Measurements from ENCODE around the gene EDEM1.
A peak's percentile ranks its signal among the peaks of the same experiment; 100 is the strongest.
"Not testable (repeated sequence)": the region's sequence is repeated elsewhere in the genome, so short reads cannot be mapped to it uniquely, and the experiment has no call there.

EDEM1 gene

DNA sequence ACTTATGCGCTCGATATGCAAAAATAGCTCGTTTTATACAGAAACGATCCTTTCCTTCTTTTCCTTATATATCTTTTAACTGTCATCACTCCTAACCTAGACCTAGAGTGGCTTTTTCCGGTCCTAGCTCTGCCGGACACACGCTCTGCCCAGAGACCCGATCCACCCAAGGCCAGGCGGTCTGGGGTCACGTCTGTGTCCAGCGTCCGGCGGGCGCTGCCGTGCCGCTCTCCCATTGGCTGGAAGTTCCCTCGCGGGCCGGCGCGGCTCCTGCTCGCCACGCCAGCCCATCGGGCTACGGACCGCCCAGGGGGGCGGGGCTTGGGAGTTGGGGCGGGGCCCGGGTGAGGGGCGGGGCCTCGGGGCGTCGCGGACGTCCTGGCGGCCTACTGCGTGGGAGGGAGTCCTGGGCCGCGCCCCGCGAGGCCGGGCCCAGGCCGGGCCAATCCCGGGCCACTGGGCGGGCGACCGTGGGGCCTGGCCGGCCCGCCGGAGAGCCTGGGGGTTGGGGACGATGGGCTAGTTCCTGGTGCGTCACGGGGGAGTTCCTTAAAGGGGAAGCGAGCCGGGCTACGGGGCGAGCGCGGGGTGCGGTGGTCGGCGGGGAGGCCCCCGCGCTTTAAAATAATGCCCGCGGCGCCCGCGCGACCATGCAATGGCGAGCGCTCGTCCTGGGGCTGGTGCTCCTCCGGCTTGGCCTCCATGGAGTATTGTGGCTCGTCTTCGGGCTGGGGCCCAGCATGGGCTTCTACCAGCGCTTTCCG, at the start of gene EDEM1:
TSS of gene EDEM1 (plus strand) at position 552 of the 764 bp plus-strand sequence. CDS start at position 651, 99 bp downstream.
- peak; percentile 92 for DNase-seq (ENCODE audit: low read depth)

- DNase-seq (ENCODE audit: low read depth) = no peak
Observed at GRCh38 chr3:5138214-5138981, 49.1 kb upstream of the EDEM1 start.

- DNase-seq (ENCODE audit: low read depth) = no peak
Observed at GRCh38 chr3:5140230-5140621, 47.3 kb upstream of the EDEM1 start.

DNA sequence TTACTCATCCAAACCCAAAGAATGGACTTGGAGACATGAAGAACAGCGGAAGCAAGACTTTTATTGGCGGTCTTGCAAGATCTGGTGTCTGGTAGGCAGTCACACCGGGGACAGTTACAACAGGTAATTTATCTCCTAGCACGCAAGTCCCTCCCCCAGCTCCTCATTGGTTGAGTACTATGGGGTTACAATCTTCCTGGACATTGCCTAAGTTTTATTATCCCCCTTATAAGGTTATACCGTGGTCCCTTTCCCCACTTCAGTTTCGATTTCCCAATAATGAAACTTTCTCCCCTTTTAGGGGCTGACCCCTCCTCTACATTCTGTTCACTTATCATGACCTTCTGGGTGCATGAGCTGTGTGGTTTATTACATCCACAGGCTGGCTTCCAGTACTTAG, 46.7 kb upstream of the EDEM1 start:
- no peak for DNase-seq (ENCODE audit: low read depth)

DNA sequence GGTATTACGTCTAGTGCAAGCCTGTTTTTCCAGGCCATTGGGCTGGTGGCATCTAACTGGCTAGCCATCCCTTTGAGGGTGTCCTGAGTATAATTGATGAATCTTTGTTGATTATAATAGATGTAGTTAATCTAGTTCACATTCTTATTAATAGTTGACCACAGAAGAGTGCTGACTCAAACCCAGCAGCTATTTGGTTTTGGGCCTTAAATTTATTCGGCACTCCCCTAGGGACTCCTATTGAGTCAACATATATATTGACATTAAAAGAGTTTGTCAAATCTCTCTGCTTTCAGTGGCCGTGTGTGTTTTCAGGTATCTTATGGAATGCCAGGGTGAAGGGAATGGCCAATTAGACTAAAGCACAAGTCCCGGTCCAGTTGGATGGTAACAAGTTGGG, 45.7 kb upstream of the EDEM1 start:
- DNase-seq (ENCODE audit: low read depth) = no peak

DNA sequence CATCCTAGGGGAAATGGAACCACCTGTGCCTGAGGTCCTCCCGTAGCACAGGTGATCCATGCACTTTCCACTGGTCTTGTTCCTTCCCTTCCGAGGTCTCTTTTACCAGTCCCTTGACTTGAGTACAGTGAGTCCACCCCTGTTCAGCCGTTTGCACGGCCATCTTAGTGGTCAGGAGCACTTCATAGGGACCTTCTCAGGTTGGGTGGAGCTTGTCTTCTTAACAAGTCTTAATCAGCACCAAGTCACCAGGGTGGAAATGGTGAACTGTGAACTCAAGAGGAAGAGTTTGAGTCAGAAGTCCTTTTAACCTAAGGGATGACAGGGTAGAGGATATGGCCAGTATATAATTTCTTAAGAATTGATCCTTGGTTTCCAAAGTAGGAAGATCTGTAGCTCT, 44.0 kb upstream of the EDEM1 start:
- DNase-seq (ENCODE audit: low read depth) = no peak

GRCh38 chr3:5144316-5144994, 43.1 kb upstream of the EDEM1 start:
- no peak for DNase-seq (ENCODE audit: low read depth)

- no peak for DNase-seq (ENCODE audit: low read depth)
Observed at GRCh38 chr3:5145120-5145519, 42.4 kb upstream of the EDEM1 start.

- not testable (repeated sequence) for DNase-seq (ENCODE audit: low read depth)
Observed at GRCh38 chr3:5147152-5147551, 40.4 kb upstream of the EDEM1 start.

GRCh38 chr3:5149306-5149880, 38.1 kb upstream of the EDEM1 start:
- DNase-seq (ENCODE audit: low read depth) = no peak

DNA sequence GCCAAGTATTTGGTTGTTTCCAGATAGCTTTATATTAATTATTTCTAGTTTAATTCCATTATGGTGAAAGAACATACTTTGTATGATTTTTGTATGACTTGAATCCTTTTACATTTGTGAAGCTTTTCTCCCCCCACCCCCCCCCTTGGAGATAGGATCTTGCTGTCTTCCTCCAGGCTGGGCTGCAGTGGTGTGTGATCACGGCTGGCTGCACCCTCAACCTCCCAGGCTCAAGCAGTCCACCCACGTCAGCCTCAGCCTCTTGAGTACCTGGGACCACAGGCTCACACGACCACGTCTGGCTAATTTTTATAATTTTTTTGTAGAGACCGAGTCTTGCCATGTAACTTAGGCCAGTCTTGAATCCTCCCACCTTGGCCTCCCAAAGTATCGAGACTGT, 35.9 kb upstream of the EDEM1 start:
- no peak for DNase-seq (ENCODE audit: low read depth)

GRCh38 chr3:5153074-5153473, 34.4 kb upstream of the EDEM1 start:
- DNase-seq (ENCODE audit: low read depth) = no peak

- no peak for DNase-seq (ENCODE audit: low read depth)
Observed at GRCh38 chr3:5155241-5155640, 32.3 kb upstream of the EDEM1 start.

DNA sequence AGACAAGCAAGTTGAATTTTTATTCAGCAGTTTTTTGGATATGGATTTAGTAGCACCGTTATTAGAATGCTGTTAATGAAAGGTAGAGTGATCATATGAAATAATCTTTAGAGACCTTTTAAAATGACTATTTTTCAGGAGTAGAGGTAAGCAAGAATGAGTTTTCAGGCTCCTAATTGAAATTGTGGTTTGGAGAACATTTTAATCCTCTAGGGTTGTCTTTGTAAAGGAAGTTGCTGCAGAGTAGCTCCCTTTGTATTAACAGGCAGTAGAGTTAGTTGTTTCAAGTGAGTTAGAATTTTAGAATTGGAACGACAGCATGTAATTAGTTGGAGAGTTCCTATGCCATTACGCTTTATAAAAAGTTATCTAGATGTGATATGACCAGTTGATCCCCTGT, 27.2 kb upstream of the EDEM1 start:
- DNase-seq (ENCODE audit: low read depth) = no peak

DNA sequence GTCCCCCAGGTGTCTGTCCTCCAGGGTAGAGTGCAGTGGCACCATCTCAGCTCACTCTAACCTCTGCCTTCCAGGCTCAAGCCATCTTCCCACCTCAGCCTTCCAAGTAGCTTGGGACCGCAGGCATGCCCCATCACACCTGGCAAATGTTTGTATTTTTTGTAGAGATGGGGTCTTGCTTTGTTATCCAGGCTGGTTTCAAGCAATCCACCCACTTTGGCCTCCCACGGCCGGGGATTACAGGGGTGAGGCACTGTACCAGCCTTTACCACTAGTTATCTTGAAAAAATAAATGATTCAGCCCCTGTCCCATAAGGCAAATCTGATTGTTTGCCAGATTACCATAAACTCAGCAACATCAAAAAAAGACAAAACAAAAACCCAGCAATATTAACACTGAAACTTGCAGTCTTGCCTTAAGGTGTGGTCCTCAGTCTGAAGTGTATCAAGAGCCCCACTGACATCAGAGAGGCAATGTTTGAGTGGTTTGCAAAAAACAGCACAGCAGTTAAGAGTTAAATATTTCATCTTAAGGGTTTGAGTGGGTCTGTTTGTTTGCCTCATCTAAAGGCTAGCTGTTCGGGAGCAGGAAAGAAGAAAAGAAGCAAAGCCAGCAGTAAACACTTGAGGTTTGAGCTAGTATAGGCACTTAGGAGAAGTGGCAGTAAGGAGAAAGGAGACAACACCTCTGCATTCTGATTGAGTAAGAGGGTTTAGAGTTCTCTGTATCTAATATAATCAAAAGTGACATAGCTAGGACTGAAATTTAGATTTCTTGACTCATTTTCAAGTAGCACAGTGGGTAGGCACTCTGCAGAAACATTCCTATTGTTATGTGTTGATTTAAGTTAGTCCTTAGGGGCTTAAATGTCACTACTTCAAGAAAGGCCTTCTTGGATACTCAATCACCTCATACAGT, 26.3 kb upstream of the EDEM1 start:
- no peak for DNase-seq (ENCODE audit: low read depth)

DNA sequence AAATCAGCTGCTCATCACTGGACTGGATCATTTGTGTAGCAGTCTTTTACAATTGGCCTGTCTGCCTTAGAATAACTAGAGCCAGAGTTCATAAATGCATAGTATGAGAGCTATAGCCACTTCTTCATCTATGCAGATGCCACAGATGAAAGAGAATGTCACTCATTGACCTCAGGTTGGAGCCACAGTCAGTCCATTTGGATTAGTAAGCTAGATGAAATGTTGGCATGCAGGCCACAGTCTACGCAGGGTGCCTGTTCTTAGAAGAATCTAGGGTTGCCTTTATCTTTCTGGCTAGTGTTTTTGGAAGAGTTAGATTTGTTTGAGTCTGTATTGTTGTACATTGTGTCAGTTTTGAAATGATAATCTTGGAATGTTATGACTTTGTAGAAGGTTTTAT, 25.4 kb upstream of the EDEM1 start:
- DNase-seq (ENCODE audit: low read depth) = no peak

GRCh38 chr3:5165698-5166097, 21.8 kb upstream of the EDEM1 start:
- DNase-seq (ENCODE audit: low read depth) = no peak

DNA sequence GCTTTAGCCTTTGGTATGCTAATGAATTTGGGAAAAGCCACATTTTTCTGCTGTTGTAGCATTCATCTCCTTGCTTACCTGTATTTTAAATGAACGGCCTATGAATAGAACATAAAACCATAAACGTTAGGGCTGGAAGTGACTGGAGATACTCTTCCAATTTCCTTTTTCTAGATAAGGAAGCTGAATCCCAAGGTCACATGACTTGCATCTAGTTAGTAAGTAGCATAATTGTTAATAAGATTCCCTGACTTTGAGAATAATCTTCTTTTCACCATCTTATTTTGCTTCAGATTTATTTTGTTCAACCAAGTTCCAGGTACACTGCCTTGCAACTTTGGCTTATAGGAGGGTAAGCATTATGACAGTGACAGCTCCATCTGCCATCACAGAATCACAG, 20.7 kb upstream of the EDEM1 start:
- no peak for DNase-seq (ENCODE audit: low read depth)

- DNase-seq (ENCODE audit: low read depth) = no peak
Observed at GRCh38 chr3:5168110-5168509, 19.4 kb upstream of the EDEM1 start.

- DNase-seq (ENCODE audit: low read depth) = no peak
Observed at GRCh38 chr3:5169807-5170206, 17.7 kb upstream of the EDEM1 start.

GRCh38 chr3:5170975-5171374, 16.5 kb upstream of the EDEM1 start:
- no peak for DNase-seq (ENCODE audit: low read depth)

DNA sequence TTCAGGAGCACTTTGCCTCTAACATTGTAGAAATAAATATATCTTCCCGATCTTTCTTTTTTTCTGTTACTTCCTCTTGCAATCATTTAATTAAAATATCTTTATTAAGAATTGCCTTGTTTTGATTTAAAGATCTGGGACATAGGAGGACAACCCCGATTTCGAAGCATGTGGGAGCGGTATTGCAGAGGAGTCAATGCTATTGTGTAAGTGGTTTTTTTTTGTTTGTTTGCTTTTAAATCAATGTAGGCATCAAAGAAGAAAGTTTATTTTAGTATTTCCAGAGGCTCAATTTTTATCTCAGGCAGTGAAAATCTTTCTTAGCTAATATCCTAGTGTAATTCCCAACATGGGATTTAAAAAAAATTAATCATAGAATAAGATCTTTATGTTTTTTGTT, 15.5 kb upstream of the EDEM1 start:
- DNase-seq (ENCODE audit: low read depth) = no peak
